ENCODE results near the gene GPN2.

GPN2 gene

DNA sequence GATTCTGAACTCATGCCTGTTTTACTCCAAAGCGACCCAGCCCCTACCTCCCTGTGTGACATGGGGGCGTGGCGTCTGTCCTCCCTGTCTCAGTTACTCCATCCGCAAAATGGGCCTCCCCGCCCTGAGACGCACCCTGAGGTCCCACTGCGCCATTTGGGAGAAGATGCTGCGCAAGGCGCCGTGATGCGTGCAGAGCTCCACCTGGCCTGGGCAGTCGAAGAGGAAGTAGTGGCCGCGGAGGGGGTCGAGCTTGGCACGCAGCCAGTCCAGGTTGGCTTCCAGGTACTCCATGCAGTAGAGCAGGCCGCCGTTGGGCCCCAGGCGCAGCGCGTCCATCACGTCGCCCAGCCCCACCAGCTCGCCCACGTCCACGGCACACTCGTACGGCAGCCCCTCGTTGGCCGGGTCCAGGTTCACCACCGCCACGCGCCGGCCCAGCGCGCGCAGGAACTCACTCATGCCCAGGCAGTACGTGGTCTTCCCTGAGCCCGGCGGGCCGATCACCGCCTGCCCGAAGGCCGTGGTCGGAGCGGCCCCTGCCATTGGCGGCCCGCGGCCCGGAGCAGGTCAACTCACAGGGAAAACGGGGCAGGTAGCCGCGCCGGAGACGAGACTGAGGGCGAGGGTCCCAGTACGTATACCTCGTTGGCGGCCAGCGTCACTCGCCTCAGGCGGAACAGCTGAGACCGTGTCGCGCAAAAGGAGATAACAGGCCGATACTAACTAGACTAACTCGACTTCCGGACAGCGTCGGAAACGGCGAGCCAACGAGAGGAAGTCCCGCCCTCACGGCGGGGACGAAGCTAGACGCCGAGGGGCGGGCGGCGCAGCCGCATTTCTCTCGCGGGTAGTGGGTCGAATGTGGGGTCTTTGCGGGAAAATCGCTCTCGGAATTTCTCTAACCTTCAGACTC lies at the start of gene GPN2:
Gene GPN2, minus strand, starts transcription at position 733 of the 916 bp plus-strand sequence. Its CDS starts 187 bp downstream, at position 546.
- DNase-seq (ENCODE audit: low read depth in 3 of 3): peak; percentile 52 to 73 (median 58)

DNA sequence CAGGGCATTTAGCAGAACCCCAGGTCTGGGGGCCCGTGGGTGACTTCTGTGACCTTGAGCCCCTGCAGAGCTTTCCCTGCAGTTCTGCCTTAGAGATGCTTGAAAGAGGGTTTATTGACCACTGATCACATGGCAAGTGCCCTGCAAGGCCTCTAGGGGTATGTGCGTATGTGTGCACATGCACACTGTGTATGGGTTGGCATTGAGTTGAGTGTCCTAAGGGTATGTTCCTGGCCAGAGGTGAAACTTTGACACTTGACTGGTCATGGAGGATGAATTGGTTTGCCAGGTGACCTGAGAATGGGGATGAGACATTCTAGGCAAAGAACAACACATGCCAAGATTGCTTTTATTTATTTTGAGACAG lies 48.6 kb upstream of the GPN2 start:
- DNase-seq (ENCODE audit: low read depth in 3 of 3): no peak

GRCh38 chr1:26938004-26938658 lies 48.0 kb upstream of the GPN2 start:
- DNase-seq (ENCODE audit: low read depth in 3 of 3): no peak

DNA sequence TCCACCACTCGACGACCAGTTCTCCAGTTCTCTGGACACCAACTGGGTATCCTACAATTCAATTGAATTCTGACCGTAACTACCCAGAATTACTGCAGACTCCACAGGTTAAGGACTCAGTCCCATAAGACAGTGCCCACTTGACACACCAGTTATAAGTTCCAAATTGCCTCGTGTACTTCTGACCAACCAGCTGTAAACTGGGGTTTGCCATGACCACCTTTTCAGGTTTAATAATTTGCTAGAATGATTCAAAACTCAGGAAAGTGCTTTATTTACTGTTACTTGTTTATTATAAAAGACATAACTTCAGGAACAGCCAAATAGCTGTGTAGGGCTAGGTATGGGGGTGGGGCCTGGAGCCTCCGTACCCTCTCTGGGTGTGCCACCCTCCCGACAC lies 46.7 kb upstream of the GPN2 start:
- no peak for DNase-seq (ENCODE audit: low read depth in 3 of 3)

DNA sequence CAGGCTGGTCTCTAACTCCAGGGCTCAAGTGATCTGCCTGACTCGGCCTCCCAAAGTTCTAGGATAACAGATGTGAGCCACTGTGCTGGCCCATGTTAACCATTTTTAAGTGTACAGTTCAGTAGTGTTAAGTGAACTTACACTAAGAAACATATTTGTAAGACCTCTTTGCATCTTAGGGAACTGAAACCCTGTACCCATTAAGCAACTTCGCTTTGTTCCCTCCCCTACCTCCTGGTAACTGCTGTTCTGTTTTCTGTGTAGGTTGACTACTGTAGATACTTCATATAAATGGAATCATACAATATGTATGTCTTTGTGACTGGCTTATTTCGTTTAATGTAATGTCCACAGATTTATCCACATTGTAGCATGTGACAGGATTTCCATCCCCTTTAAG lies 42.4 kb upstream of the GPN2 start:
- DNase-seq (ENCODE audit: low read depth in 3 of 3): no peak

DNA sequence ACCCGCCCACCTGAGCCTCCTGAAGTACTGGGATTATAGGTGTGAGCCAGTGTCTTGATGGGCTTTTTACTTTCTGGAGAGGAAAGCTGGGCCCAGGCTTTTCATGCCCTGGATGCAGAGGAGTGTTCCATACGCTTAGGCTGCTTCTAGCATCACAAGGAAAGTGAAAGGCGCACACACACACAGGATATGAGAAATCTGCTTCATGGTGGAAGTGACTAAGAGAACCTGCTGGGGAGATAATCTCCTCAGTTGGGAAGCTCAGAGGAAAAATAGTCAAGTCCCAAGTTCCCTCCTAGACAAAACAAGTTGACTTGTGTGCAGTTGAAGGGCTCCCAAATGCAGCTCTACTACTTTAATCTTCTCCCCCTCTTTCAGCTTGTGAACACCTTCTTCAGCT lies 33.6 kb upstream of the GPN2 start:
- no peak for DNase-seq (ENCODE audit: low read depth in 3 of 3)

GRCh38 chr1:26922901-26923300 lies 32.8 kb upstream of the GPN2 start:
- DNase-seq (ENCODE audit: low read depth in 3 of 3): no peak

DNA sequence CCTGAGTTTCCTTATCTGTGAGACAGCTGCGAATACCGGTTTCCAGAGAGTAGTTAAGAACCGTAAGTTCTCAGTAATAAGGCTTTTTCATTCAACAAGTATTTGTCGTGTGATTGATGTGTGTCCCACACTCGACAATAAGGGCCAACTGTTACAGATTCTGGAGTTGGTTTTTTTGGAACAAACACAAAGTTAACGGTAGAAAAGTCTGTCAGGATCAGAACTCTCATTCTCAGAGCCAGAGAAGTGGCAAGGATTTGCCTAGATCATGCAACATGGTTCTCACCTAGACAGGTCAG lies 32.3 kb upstream of the GPN2 start:
- no peak for DNase-seq (ENCODE audit: low read depth in 3 of 3)

- peak; percentile 91 to 94 (median 94) for DNase-seq (ENCODE audit: low read depth in 3 of 3)
Measured at GRCh38 chr1:26921540-26922430, 31.7 kb upstream of the GPN2 start, which contains the start of gene NUDC. TSS of gene NUDC (plus strand) at chr1:26921743. CDS start at chr1:26921849, 106 bp downstream.

DNA sequence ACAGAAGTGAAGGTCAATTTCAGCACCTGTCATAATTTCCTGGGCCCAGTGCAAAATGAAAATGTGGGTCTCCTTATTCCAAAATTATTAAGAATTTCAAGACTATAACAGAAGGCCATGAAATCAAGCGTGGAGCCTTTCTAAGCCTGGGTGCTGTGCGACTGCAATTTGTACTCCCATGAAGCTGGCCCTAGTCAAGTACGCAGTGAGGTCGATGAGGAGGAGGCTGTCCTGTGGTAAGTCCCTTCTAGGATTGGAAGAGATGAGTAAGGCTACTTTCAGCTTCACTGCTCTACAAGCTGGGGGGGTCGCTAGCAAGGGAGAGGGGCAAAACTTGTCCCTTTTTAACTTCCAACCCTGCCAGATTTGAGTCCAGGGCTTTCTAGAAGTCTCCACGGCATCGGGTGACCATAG lies 31.1 kb upstream of the GPN2 start:
- DNase-seq (ENCODE audit: low read depth in 3 of 3): no peak

DNA sequence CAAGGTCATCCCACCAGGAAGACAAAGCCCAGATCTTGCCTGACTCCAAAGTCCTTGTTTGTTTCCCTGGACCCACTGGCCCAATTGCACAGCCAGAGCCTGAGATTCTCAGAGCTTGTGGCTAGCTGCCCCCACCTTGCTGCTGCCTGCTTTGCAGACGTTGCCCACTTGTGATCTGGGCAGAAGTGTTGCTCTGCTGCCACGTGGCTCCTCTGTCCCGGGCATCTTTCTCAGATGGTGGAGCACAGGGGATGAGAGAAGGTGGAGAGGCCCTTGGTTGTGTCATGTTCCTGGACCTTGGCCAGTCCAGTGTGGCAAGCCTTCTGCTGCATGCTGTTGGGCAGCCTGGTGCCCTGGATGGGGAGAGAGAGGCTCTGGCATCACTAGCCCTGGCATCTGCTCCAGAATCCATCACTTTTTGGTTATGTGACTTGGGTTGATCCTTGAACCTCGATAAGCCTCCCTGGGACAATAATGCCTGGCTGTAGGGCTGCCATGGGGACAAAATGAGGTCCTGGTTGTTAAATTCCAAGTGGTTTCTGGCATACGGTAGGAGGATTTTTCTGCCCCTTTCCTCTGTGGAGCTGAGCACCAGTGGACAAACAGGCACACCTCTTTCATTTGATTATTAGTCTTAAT lies 25.2 kb upstream of the GPN2 start:
- DNase-seq (ENCODE audit: low read depth in 3 of 3): no peak

- DNase-seq (ENCODE audit: low read depth in 3 of 3): no peak
Measured at GRCh38 chr1:26913754-26914619, 23.9 kb upstream of the GPN2 start, which contains the start of gene NR0B2. TSS of gene NR0B2 (minus strand) at chr1:26913975. CDS start at chr1:26913940, 35 bp downstream.

GRCh38 chr1:26913389-26913753 lies 23.3 kb upstream of the GPN2 start:
- DNase-seq (ENCODE audit: low read depth in 3 of 3): no peak

GRCh38 chr1:26912147-26912490 lies 22.0 kb upstream of the GPN2 start:
- DNase-seq (ENCODE audit: low read depth in 3 of 3): no peak

DNA sequence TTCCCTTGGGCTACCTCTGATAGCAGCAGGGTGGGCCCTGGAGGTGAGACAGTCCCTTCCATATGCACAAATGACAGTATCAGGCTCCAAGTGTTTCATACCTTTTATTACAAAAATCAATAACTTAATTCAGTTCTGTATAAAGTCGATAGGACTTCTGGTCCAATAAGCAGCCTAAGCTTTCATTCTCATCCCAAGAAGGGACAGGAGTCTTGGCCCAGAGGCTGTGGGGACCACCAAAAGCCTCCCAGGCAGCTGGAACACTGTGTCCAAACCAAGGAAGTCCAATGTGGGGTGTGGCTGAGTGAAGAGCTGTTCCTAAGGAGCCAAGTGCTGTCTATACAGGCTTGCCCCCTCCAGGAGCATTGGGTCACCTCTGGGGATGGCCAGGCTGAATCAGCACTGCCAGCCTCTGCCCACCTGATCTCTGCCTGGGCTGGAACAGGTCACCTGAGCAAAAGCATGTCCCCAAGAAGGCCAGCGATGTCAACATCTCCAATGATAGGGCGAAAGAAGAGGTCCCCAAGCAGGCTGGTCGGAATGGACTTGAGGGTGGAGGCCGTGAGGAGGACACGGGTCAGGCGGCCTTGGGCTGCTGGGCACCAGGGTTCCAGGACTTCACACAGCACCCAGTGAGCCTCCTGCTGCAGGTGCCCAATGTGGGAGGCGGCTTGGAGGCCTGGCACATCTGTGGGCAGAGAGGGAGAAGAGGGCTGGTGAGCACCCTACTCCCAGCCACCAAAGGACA lies 21.5 kb upstream of the GPN2 start:
- no peak for DNase-seq (ENCODE audit: low read depth in 3 of 3)

GRCh38 chr1:26910343-26911160 lies 20.5 kb upstream of the GPN2 start:
- DNase-seq (ENCODE audit: low read depth in 3 of 3): no peak

- DNase-seq (ENCODE audit: low read depth in 3 of 3): no peak
Measured at GRCh38 chr1:26909951-26910342, 19.9 kb upstream of the GPN2 start.

- no peak for DNase-seq (ENCODE audit: low read depth in 3 of 3)
Measured at GRCh38 chr1:26907071-26907917, 17.2 kb upstream of the GPN2 start.
